AG09319 (cell line): ENCODE data around the gene COG6.
A peak's percentile ranks its signal among the peaks of the same experiment; 100 is the strongest.

ENCODE experiments used
- DNase-seq: peaks from one replicate; pipeline ENCODE4 v3.0.0-alpha.2; 2010; ENCODE audit warnings: low read depth; ENCODE audit errors: extremely low read depth
- CTCF ChIP-seq: IDR thresholded peaks from 2 replicates; pipeline ENCODE4 v1.5.1; 2011; ENCODE audit warnings: low read depth, mild to moderate bottlenecking, inconsistent platforms, low read length, moderate library complexity

COG6 gene

GRCh38 chr13:39740761-39741160, 85.3 kb downstream of the COG6 start:
- no peak for DNase-seq
- TF ChIP-seq CTCF, result no peak

GRCh38 chr13:39748961-39749360, 93.5 kb downstream of the COG6 start:
- no peak for TF ChIP-seq CTCF

GRCh38 chr13:39749528-39749927, 94.1 kb downstream of the COG6 start:
- no peak for TF ChIP-seq CTCF
- no peak for DNase-seq

More at GRCh38 chr13:39748961-39749360, 93.5 kb downstream of the COG6 start:
- no peak for DNase-seq

GRCh38 chr13:39751805-39752204, 96.3 kb downstream of the COG6 start:
- no peak for DNase-seq
- TF ChIP-seq CTCF, result no peak

GRCh38 chr13:39760521-39760920, 105.1 kb downstream of the COG6 start:
- no peak for DNase-seq
- no peak for TF ChIP-seq CTCF

GRCh38 chr13:39765801-39766463, 110.5 kb downstream of the COG6 start:
- DNase-seq, result no peak
- peak; percentile 41 for TF ChIP-seq CTCF

- DNase-seq, result no peak
- no peak for TF ChIP-seq CTCF
These were observed 111.1 kb downstream of the COG6 start for GRCh38 chr13:39766464-39767158.
